GM06990 (cell line): ENCODE data around the gene AKT3.

Experiments
- DNase-seq: peaks from one replicate; pipeline ENCODE4 v3.0.0-alpha.2; 2011; ENCODE audit not compliant: insufficient read length; ENCODE audit errors: extremely low read depth
- H3K27me3 ChIP-seq: replicated peaks from 2 replicates; pipeline ENCODE4 v1.6.0; 2011; ENCODE audit warnings: low read length; ENCODE audit not compliant: control insufficient read depth, insufficient read depth
- H3K36me3 ChIP-seq: 2 replicates; pipeline ENCODE4 v1.5.1; 2011; ENCODE audit warnings: low read length; ENCODE audit not compliant: control insufficient read depth, insufficient read depth
- H3K4me3 ChIP-seq: replicated peaks from 2 replicates; pipeline ENCODE4 v1.5.1; 2011; ENCODE audit warnings: low read depth, mild to moderate bottlenecking, control low read depth, low read length
- CTCF ChIP-seq: IDR thresholded peaks from 2 replicates; pipeline ENCODE4 v1.5.1; 2011; ENCODE audit warnings: low read length, control low read depth, mild to moderate bottlenecking, inconsistent platforms; ENCODE audit not compliant: insufficient read depth, poor library complexity, severe bottlenecking

AKT3 gene

GRCh38 chr1:243471754-243472745 is 378.0 kb downstream of the AKT3 start:
- Histone ChIP-seq H3K27me3 (no peaks in the 10 kb centered on the region), H3K36me3 (no peaks in the 10 kb centered on the region), H3K4me3 (no peak overlapping the region)
- no peak for DNase-seq
- no peak for TF ChIP-seq CTCF

GRCh38 chr1:243471026-243471685 is 378.9 kb downstream of the AKT3 start:
- Histone ChIP-seq H3K4me3 (no peak overlapping the region), H3K27me3 (no peaks in the 10 kb centered on the region), H3K36me3 (no peaks in the 10 kb centered on the region)
- no peak for TF ChIP-seq CTCF
- no peak for DNase-seq

- no peak for DNase-seq
- no peak for TF ChIP-seq CTCF
- H3K4me3 ChIP-seq = no peak overlapping the region
Measured at GRCh38 chr1:243470502-243470901, 379.5 kb downstream of the AKT3 start.

GRCh38 chr1:243469497-243469896 is 380.5 kb downstream of the AKT3 start:
- TF ChIP-seq CTCF = no peak
- Histone ChIP-seq H3K4me3 (no peak overlapping the region), H3K36me3 (no peaks in the 10 kb centered on the region), H3K27me3 (no peaks in the 10 kb centered on the region)
- DNase-seq = no peak

More at GRCh38 chr1:243470502-243470901, 379.5 kb downstream of the AKT3 start:
- no peaks in the 10 kb centered on the region for H3K36me3 ChIP-seq
- H3K27me3 ChIP-seq = no peaks in the 10 kb centered on the region

- no peak for TF ChIP-seq CTCF
- Histone ChIP-seq H3K36me3 (no peaks in the 10 kb centered on the region), H3K27me3 (no peaks in the 10 kb centered on the region)
Measured at GRCh38 chr1:243465738-243466137, 384.3 kb downstream of the AKT3 start.

More at GRCh38 chr1:243465738-243466137, 384.3 kb downstream of the AKT3 start:
- no peak for DNase-seq
- no peak overlapping the region for H3K4me3 ChIP-seq
